DND-41 (cell line): ENCODE results near the gene EML6.

Experiments
- ATAC-seq: fragments of 200-7000 bp; cut with Tn5 transposase; 3 replicates; pipeline ENCODE4 v1.9.1; 2021; ENCODE audit warnings: low read depth; ENCODE audit not compliant: insufficient read depth
- DNase-seq: peaks from one replicate; pipeline ENCODE4 v3.0.0-alpha.2; 2020
- H2AFZ ChIP-seq: 2 replicates; pipeline ENCODE4 v1.6.0; 2012; ENCODE audit warnings: low read depth, low read length
- H3K27ac ChIP-seq: 2 replicates; pipeline ENCODE4 v1.5.1; 2012; ENCODE audit warnings: low read length, inconsistent platforms
- H3K27me3 ChIP-seq: fragments of 200-600 bp; sonication (generic); 2 replicates; pipeline ENCODE4 v1.6.0; 2012; ENCODE audit warnings: low read length, mild to moderate bottlenecking, inconsistent platforms; ENCODE audit not compliant: insufficient read depth, poor library complexity
- H3K36me3 ChIP-seq: 2 replicates; pipeline ENCODE4 v1.5.1; 2012; ENCODE audit warnings: low read length, inconsistent platforms; ENCODE audit not compliant: insufficient read depth
- H3K4me1 ChIP-seq: 2 replicates; pipeline ENCODE4 v1.5.1; 2012; ENCODE audit warnings: mild to moderate bottlenecking, low read length; ENCODE audit not compliant: insufficient read depth
- H3K4me2 ChIP-seq: 2 replicates; pipeline ENCODE4 v1.6.0; 2012; ENCODE audit warnings: mild to moderate bottlenecking, moderate library complexity, low read length, inconsistent platforms; ENCODE audit not compliant: insufficient read depth
- H3K4me3 ChIP-seq, 2 experiments: fragments of 200-600 bp in 1 of 2; shearing (Covaris generic) in 1 of 2; 2 replicates each; pipeline ENCODE4 v1.5.1; 2012 to 2016; ENCODE audit warnings: inconsistent platforms in 2 of 2, low read length in 2 of 2, mild to moderate bottlenecking in 2 of 2, low read depth in 1 of 2, moderate library complexity in 1 of 2
- H3K79me2 ChIP-seq: 2 replicates; pipeline ENCODE4 v1.6.0; 2012; ENCODE audit warnings: low read length, inconsistent platforms; ENCODE audit not compliant: insufficient read depth
- H3K9ac ChIP-seq: 2 replicates; pipeline ENCODE4 v1.6.0; 2012; ENCODE audit warnings: low read depth, mild to moderate bottlenecking, inconsistent platforms, low read length, moderate library complexity
- H3K9me3 ChIP-seq: 2 replicates; pipeline ENCODE4 v1.5.1; 2012; ENCODE audit warnings: low read length, moderate library complexity, mild to moderate bottlenecking, inconsistent platforms; ENCODE audit not compliant: insufficient read depth, severe bottlenecking
- H4K20me1 ChIP-seq: 2 replicates; pipeline ENCODE4 v1.6.0; 2012; ENCODE audit warnings: low read length; ENCODE audit not compliant: insufficient read depth
- EZH2 ChIP-seq: IDR thresholded peaks from 3 replicates; pipeline ENCODE4 v1.6.1; 2012; ENCODE audit warnings: borderline replicate concordance, low read depth, mild to moderate bottlenecking, moderate library complexity, low read length, inconsistent platforms; ENCODE audit not compliant: severe bottlenecking
- TF ChIP-seq, protein P1 (sequence below): IDR thresholded peaks from 2 replicates; pipeline ENCODE4 v1.5.1; 2012; ENCODE audit warnings: borderline replicate concordance, low read length, moderate library complexity, mild to moderate bottlenecking; ENCODE audit not compliant: poor library complexity, severe bottlenecking; ENCODE audit errors: extremely low read depth

EML6 gene

GRCh38 chr2:54834721-54835120 is 111.3 kb downstream of the EML6 start:
- Histone ChIP-seq H2AFZ (no peak overlapping the region), H3K4me1 (no peaks in the 10 kb centered on the region), H3K79me2 (no peaks in the 10 kb centered on the region), H3K4me3 (no peak overlapping the region), H3K27me3 (no peaks in the 10 kb centered on the region), H3K36me3 (no peaks in the 10 kb centered on the region), H4K20me1 (no peaks in the 10 kb centered on the region), H3K27ac (no peak overlapping the region), H3K9ac (no peak overlapping the region), H3K9me3 (no peaks in the 10 kb centered on the region), H3K4me2 (no peak overlapping the region)
- DNase-seq (no peak), ATAC-seq (no peak)
- TF ChIP-seq EZH2, result no peak
- TF ChIP-seq, protein P1, sequence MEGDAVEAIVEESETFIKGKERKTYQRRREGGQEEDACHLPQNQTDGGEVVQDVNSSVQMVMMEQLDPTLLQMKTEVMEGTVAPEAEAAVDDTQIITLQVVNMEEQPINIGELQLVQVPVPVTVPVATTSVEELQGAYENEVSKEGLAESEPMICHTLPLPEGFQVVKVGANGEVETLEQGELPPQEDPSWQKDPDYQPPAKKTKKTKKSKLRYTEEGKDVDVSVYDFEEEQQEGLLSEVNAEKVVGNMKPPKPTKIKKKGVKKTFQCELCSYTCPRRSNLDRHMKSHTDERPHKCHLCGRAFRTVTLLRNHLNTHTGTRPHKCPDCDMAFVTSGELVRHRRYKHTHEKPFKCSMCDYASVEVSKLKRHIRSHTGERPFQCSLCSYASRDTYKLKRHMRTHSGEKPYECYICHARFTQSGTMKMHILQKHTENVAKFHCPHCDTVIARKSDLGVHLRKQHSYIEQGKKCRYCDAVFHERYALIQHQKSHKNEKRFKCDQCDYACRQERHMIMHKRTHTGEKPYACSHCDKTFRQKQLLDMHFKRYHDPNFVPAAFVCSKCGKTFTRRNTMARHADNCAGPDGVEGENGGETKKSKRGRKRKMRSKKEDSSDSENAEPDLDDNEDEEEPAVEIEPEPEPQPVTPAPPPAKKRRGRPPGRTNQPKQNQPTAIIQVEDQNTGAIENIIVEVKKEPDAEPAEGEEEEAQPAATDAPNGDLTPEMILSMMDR, result no peak

- no peaks in the 10 kb centered on the region for H4K20me1 ChIP-seq
- H3K36me3 ChIP-seq, result no peaks in the 10 kb centered on the region
- ATAC-seq (no peak), DNase-seq (no peak)
- H3K4me3 ChIP-seq, result no peak overlapping the region
- H3K9ac ChIP-seq, result no peak overlapping the region
- H3K27me3 ChIP-seq, result no peaks in the 10 kb centered on the region
- no peaks in the 10 kb centered on the region for H3K4me1 ChIP-seq
- no peaks in the 10 kb centered on the region for H3K79me2 ChIP-seq
- no peak overlapping the region for H3K4me2 ChIP-seq
- H3K27ac ChIP-seq, result no peak overlapping the region
- H3K9me3 ChIP-seq, result no peaks in the 10 kb centered on the region
- TF ChIP-seq, protein P1, result no peak
- no peak for TF ChIP-seq EZH2
- H2AFZ ChIP-seq, result no peak overlapping the region
These were observed 113.0 kb downstream of the EML6 start for GRCh38 chr2:54836477-54836876.

GRCh38 chr2:54838585-54839035 is 115.1 kb downstream of the EML6 start:
- H3K36me3 ChIP-seq, result no peaks in the 10 kb centered on the region
- peak; percentile 96 for ATAC-seq
- no peaks in the 10 kb centered on the region for H3K79me2 ChIP-seq
- H3K4me3 ChIP-seq, result no peak overlapping the region
- no peak overlapping the region for H3K4me2 ChIP-seq
- TF ChIP-seq, protein P1, result peak; percentile 94
- no peak for TF ChIP-seq EZH2
- no peak overlapping the region for H2AFZ ChIP-seq
- H3K9ac ChIP-seq, result no peak overlapping the region
- no peaks in the 10 kb centered on the region for H3K9me3 ChIP-seq
- peak; percentile 69 for DNase-seq
- no peak overlapping the region for H3K27ac ChIP-seq
- no peaks in the 10 kb centered on the region for H3K27me3 ChIP-seq
- H4K20me1 ChIP-seq, result no peaks in the 10 kb centered on the region
- H3K4me1 ChIP-seq, result no peaks in the 10 kb centered on the region
